GM15510 (cell line): ENCODE data around the gene AGA.

Experiments used
- POLR2A ChIP-seq: IDR thresholded peaks from 3 replicates; pipeline ENCODE4 v1.6.1; 2011; ENCODE audit warnings: borderline replicate concordance; ENCODE audit not compliant: insufficient read length; ENCODE audit errors: extremely low read depth

AGA gene

DNA sequence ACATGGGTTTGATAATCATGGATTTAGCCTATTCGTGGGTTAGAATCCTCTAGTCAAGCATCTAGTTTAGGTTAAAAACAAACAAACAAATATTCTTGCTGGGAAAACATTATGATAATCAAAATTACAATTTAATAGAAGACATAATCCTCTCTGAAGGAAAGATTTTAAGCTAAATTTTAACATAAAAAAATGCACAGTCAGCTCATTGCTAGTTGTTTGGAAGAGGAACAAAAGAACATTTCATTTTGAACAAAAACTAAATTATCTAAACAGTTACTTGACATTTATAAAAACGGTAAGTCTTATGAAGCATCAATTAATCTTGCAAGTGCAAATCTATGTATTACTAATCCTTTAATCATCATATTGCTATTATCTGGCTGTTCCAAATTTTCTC lies 18.2 kb upstream of the AGA start:
- no peak for TF ChIP-seq POLR2A

DNA sequence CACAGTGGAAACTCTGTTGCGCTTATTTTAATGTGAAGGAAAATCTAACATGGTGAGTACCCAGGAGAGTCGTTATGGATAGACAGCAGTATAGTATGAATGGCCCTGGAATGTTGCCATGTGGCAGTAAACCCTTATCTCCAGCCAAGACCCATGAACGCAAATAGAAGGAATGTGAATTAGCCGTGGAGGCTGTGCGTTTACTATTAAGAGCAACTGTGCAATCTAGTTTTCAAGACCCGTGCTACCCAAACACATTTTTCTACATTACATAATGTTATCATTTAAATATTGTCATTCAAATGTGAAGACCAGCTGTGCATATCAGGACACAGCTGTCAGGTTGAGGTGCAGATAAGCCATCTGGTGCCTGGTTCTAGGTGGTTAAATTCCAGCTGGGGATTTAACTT lies 13.3 kb upstream of the AGA start:
- TF ChIP-seq POLR2A = no peak

DNA sequence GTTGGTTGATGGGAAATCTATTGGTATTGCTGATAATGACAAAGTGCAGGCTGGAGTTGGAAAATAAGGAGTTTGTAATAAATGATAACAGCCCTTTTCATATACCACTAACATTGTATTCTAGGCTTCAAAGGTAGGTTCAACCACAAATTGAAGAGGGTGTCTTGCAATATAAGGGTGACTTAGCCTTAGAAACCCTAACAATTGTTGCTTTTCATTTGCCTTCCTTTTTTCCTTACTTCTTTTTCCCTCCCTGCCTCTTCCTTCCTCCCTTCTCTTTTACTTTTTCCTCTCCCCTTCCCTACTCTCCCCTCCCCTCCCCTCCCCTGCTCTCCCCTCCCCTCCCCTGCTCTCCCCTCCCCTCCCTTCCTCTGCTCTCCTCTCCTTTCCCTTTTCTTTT lies 10.9 kb upstream of the AGA start:
- no peak for TF ChIP-seq POLR2A

DNA sequence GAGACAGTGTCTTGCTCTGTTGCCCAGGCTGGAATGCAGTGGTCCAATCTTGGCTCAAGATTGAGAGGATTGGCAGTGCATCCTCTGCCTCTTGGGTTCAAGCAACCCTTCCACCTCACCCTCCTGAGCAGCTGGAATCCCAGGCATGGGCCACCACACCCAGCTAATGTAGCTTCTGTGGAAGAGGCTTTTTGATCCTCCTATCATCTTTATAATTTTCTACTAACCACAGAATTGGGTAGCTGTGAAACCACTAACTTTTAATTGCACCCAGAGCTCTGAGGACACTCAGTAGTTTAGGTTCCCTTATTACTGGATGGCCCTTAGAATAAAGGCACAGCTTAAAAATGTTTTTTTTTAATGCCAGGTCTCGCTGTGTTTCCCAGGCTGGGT lies 8.9 kb upstream of the AGA start:
- no peak for TF ChIP-seq POLR2A

DNA sequence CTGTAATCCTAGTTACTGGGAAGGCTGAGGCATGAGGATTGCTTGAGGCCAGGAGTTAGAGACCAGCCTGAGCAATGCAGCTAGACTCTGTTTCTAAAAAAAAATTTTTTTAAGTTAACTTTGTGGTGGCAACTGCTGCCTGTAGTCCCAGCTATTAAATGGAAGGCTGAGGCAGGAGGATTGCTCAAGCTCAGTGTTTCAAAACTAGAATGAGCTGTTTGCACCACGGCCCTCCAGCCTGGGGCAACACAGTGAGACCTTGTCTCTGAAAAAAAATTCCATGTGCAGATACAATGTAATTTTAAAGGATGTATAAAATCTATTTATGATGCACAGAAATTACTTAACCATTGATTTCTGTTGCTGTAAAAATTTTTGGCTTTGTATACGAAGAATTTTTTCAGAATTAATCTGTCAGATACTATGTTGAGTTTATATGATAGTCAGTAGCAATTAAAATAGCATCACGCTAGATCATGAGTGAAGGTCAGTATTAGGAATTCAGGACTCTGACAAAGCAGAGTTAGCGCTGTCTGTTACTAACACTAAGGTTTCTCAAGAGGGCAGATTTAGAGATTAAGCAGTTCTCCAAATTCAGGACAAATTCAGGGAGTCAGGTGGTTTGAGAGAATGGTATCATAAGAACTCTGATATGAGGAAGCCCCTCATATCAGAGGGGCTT lies 8.3 kb upstream of the AGA start:
- no peak for TF ChIP-seq POLR2A

DNA sequence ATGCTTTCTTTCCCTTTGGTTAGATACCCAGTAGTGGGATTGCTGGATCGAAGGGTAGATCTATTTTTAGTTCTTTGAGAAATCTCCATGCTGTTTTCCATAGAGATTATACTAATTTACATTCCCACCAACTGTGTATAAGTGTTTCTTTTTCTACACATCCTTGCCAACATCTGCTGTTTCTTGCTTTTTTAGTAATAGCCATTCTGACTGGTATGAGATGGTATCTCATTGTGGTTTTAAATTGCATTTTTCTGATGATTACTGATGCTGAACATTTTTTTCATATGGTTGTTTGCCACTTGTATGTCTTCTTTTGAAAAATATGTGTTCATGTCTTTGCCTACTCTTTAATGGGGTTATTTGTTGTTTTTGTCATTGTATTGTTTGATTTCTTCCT lies 6.6 kb upstream of the AGA start:
- TF ChIP-seq POLR2A = no peak

DNA sequence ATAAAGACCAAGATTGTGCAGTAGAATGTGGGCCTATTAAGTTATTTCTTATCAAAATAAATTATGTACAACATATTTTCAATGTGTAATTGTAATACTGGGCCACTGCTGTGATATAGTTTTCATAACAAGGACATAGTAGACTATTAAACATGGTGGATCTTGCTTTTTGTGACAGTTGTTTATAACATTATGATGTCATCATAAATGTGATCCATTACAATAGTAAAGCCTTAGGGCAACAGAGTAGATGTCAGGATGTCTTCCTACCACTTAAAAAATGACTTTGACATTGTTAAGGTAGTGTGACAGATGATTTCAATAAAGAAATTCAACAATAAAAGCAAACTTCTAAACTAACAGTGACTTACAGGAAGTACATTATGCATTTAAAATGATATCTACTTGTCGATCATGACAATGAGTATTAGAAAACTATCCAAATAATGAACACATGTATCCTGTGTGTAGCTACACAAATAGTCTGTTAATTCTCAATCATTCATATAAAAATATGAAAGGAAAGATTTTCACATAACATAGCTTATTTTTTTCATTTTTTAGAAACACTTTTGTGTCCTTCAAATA lies 5.3 kb upstream of the AGA start:
- no peak for TF ChIP-seq POLR2A

DNA sequence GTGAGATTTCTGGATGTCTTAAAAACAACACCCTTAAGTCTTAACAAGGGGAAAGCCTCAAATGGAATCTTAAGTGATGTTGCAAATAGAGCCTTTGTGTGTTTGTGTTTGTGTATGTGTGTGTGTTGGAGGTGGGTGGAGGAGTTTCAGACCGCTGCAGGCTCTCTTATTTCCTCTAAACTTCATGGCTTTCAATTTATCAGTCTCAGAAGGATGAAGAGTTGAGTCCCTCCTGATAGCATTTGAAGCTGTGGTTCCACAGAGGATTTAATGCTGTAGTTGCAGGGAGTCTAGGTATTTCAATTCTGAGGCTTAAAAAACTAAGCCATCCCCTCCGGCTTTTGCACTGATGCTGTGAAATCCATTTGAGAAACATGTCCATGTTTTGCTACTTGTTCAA lies 4.3 kb upstream of the AGA start:
- TF ChIP-seq POLR2A = no peak

DNA sequence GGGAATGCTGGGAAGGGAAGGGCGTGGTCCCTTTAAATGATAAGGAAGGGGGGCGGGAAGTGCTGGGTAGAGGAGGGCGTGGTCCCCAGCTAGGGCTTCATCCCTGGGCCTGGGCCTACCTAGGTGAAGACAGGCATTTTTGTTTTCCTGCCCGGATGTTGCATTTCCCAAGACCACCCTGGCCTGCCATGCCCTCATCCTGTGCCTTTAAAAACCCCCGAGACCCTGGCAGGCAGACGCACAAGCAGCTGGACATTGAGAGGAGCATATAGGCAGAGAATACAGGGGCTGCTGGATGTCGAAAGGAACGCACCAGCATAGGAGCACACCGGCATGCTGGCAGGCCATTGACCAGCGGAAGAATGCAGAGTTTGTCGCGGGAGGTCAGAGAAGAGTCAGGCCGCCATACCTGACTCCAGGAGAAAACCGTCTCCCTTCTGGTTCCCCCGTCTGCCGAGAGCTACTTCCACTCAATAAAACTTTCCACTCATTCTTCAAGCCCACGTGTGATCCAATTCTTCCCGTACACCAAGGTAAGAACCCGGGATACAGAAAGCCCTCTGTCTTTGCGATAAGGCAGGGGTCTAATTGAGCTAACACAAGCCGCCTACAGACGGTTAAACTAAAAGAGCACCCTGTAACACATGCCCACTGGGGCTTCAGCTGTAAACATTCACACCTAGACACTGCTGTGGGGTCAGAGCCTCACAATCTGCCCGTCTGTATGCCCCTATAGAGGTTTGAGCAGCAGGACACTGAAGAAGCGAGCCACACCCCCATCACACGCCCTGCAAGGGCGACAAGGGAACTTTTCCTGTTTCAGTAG lies 2.9 kb upstream of the AGA start:
- TF ChIP-seq POLR2A = no peak

DNA sequence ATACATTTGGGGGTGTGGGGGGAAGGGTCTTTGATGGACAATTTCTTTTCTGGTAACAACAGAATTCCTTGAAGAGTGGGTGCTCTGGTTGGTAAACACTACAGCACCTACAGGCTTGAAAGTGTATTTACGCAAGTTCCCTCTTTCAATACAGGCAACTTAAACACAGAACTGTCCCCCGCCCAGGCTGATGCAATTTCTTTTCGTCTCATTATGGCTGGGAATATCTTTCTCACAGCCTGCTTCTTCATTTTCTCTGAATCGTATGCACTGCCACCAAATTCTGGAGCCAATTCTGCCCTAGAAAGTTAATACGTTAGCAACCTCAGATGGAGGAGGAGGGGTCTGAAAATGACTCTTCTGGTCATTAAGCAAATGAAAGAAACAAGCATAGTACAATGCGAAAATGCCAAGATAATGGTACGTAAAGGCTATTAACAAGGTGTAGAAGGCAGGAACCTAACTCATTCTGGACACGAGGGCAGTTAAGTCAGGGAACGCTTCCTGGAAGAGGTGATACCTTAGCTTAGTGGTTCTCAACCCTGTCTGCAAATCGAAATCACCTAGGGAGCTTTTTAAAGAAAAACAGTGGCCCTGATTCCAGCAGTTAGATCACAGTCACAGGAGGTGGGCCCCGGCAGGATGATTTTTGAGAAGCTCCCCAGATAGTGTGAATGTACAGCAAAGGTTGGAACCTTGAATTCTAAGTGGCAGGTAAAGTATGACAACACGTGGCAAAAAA lies 1.0 kb downstream of the AGA start:
- TF ChIP-seq POLR2A = no peak

DNA sequence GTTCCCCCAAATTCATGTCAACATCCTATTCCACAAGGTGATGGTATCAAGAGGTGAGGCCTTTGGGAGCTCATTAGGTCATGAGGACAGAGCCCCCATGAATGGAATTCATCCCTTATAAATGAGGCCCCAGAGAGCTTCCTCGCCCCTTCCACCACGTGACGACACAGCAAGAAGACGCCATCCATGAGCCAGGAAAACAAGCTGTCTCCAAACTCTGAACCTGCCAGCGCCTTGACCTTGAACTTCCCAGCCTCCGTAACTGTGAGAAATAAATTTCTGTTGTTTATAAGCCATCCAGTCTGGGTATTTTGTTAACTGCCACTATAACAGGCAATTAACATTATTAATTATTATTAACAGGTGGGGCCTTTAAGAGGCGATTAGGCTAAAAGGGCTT lies 5.8 kb downstream of the AGA start:
- TF ChIP-seq POLR2A = no peak

DNA sequence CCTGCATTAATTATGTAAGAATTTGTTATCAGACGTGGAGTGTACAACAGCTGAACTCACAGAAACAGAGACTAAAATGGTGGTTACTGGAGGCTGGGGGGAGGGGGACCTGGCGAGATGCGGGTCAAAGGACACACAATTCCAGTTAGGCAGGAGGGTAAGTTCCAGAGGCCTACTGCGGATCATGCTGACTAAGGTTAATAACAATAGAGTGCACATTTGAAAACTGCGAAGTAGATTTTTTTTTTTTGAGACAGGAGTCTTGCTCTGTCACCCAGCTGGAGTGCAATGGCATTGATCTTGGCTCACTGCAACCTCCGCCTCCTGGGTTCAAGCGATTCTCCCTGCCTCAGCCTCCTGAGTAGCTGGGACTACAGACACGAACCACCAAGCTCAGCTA lies 7.6 kb downstream of the AGA start:
- TF ChIP-seq POLR2A = no peak

DNA sequence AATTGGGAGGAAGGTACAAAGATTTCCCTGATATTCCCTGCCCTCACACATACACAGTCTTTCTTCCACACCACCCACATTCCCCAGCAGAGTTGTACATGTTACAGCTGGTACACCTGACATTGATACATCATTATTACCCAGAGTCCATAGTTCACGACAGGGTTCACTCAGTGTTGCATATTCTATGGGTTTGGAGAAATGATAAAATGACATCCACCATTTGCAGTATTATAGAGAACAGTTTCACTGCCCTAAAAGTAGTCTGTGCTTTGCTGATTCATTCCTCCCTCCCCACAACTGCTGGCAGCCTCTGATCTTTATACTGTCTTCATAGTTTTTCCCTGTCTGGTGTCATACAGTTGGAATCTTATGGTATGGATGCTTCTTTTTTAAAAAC lies 15.0 kb downstream of the AGA start:
- no peak for TF ChIP-seq POLR2A

DNA sequence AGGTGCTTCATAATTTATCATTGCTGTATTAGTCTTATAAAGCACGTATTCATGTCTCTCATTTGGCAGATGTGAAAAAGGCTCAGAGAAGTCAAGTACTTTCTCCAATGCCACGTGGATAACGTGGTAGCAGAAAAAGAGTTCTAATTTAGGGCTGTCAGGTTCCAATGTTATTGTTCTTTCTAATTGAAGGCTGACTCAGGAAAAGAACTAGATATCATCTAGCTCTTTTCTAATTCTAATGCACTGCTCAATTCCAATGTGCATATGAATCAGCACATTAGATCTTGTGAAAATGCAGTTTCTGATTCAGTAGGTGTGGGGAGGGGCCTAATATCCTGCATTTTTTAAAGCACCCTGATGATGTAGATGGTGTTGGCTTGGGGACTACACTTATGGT lies 22.8 kb downstream of the AGA start:
- no peak for TF ChIP-seq POLR2A

DNA sequence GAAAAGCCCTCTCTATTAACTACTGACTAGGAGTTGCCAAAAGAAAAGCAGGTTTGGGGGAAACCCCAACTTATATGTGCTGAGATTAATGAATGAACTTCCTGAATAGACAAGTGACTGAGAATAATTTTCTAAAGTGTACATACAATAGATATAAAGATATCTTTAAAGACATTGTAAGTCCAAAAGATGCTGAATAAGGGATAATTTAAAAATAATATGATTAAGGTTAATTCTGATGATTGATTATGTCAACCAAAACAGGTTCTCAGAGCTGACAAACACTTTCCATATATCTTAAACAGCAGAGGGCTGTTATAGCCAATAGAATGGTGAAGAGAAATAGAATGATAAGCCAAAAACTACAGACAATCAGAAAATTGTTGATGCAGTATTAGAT lies 28.6 kb downstream of the AGA start:
- no peak for TF ChIP-seq POLR2A
